Kidney tubule cell (primary cell): ENCODE measurements around the gene SLC38A3.
A peak's percentile ranks its signal among the peaks of the same experiment; 100 is the strongest.
"Not testable (repeated sequence)": the region's sequence is repeated elsewhere in the genome, so short reads cannot be mapped to it uniquely, and the experiment has no call there.

ENCODE experiments used
- DNase-seq: peaks from one replicate; pipeline ENCODE4 v3.0.0-alpha.2; 2018; ENCODE audit warnings: low spot score

SLC38A3 gene

DNA sequence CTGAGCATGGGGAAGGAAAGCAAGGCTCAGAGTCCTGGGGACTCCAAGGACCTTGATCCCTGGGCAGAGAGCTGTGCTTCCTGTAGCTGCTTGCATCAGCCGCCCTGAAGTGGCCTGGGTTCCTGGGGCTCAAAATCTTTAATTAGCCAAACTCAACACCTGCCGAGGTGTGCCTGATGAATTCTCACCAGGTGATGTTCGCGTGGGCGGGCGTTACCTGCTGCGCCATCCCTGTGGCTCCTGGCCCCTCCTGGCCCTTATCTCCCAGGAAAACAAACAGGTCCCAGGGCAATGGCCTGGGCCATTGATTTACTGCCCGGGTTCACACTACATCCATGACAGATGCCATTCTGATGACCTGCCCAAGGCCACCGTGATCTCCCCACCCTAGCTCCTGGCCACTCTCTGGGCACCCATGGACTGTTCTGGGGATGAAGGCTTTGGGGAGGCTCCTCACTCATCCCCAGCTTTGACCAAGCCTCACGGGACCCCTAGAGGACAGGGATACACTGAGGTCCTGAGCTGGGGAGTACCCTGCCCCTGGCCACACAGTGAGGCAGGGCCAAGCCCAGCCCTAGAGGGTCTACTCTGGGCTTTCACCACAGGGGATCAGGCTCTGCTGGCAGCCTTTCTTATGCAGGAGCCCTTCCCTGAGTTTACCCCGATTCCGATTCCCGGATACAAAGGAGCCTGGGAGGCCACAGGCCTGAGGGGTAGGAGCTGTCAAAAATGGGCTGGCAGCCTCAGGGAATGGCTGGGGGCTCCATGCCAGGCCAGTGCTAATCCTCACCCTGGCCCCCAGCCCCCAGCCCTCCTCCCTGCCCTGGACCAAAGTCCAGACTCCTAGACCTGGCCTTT is 5.7 kb downstream of the SLC38A3 start:
- no peak for DNase-seq

DNA sequence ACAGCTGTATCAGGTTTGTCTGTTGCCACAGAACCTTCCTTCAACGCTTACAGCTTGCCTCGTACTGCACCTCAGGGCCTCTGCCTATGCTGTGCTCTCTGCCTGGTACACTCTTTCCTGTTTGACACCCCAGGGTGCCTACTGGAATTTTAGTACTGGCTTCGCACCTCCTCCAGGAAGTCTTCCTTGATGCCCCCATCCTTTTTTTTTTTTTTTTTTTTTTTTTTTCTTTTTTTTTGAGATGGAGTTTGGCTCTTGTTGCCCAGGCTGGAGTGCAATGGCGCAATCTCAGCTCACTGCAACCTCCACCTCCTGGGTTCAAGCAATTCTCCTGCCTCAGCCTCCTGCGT is 6.3 kb downstream of the SLC38A3 start:
- not testable (repeated sequence) for DNase-seq

DNA sequence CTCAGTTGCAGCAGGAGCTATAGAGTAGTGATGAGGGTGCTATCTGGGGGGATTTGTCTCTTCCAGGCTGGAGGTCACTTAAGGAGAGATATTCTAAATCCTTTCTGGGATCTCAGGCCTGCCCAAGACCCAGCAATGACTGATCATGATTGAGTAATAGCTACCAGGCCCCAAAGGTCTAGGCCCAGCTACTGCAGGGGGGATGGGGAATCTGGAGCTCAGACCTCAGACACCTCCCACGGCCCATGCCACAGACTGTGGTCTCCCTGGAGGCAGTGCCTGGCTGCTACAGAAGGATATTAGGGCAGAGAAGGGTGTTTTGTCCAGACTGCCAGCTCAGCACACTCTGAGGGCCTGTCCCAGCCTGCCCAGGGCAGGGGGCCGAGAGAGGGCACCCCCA is 6.9 kb downstream of the SLC38A3 start:
- DNase-seq = peak; percentile 48

DNA sequence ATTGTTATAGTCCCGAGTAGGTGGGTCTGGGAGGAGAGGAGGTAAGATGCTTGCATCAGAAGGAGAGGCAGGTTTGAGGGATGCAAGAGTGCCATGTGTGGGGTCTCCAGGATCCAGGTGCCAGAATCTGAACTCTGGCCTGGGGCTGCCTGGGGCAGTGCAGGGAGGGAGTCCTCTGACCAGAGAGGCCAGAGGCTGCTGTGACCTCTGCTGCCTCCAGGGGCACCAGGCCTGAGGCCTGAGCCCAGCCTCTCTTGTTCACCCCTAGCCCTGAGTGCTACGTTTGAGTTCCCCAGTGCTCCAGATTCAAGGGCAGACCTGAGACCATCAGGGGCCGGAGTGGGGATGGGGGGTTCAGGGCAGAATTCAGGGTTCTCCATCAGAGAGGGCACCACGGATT is 7.4 kb downstream of the SLC38A3 start:
- DNase-seq = no peak

DNA sequence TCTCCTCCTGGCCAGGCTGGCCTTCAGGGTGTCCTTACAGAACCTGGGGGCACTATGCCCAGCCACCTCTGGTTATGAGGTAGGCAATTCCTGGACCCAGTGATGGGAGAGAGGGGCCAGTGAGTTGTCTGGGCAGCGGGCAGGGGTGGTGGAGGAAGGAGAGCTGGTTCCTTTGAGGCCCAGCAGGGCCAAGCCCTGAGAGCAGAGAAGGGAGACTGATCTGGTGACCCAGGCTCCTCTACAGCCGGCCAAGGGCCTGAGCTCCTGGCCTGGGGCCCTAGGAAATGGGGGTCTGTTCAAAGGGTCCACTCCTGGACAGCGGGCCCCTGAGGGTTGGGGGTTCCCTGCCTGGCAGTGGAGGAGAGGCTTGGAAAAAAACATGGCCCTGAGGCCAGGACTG is 7.9 kb downstream of the SLC38A3 start:
- DNase-seq = no peak

DNA sequence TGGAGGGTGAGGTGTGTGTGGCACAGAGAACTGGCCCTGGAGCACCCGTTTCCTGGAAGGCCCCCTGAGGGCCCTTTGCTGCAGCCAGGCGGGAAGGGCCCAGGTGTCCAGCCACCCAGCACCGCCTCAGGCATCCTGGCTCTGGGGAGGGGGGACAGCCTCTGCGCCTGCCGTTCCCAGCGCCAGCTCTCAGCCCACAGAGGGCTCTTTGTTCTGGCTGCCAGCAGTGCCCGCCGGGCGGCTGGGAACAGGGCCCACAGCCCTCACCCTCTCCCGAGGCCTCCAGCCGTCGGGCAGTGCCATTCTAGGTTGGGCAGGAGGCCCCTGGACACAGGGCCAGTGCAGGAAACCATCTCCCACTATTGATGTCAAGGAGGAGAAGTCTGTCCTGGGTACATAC is 8.3 kb downstream of the SLC38A3 start:
- DNase-seq = no peak

DNA sequence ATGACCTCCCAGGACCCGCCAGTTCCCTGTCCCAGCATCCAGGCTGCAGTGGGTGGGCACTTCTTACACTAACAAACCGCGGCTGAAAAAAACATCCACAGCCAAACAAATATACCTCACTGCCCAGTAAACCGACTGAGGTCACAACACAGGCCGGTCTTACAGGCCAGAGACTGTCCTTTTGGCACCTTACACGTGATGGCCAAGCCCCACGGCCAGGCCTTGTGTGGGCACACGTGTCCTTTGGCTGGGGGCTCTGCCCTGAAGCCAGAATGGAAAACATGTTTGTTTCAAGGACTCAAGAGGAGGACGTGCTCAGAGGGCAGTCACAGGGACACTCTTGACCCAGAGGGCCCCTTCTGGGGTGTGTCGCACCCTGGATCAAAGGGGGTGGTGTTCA is 9.8 kb downstream of the SLC38A3 start:
- no peak for DNase-seq

DNA sequence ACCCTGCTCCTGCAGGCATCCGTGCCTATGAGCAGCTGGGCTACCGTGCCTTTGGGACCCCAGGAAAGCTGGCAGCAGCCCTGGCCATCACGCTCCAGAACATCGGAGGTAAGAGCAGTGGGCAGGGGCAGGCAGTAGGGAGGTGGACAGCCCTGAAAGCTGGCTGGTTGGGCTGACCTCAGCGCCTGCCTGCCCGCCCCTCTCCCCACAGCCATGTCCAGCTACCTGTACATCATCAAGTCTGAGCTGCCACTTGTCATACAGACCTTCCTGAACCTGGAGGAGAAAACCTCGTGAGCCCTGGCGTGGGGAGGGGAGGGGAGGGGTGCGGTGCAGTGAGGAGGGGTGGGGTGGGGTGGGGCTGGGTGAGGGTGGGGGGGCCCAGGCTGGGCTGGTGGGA is 10.5 kb downstream of the SLC38A3 start:
- DNase-seq = no peak

DNA sequence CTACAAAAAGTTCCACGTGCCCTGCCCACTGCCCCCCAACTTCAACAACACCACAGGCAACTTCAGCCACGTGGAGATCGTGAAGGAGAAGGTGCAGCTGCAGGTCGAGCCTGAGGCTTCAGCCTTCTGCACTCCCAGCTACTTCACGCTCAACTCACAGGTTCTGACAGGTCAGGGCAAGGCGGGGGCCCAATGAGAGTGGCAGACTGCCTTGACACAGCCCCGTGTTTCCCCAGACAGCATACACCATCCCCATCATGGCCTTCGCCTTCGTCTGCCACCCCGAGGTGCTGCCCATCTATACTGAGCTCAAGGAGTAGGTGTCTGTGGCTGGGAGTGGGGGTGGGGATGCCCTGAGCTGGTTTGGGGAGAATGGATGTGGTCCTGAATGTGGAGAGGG is 12.6 kb downstream of the SLC38A3 start:
- DNase-seq = no peak

DNA sequence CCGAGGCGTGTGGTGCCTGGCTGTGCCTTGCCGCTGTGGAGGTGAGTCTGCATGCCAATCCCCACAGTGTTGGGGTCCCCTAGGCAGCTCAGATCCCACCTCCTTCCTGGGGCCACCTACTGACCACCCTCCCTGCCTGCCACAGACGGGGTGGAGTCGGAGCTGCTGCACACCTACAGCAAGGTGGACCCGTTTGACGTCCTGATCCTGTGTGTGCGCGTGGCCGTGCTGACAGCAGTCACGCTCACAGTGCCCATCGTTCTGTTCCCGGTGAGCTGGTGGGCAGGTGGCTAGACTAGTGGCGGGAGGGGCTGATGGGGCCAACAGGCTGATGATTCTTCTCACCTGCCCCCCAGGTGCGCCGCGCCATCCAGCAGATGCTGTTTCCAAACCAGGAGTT is 13.4 kb downstream of the SLC38A3 start:
- DNase-seq = no peak

DNA sequence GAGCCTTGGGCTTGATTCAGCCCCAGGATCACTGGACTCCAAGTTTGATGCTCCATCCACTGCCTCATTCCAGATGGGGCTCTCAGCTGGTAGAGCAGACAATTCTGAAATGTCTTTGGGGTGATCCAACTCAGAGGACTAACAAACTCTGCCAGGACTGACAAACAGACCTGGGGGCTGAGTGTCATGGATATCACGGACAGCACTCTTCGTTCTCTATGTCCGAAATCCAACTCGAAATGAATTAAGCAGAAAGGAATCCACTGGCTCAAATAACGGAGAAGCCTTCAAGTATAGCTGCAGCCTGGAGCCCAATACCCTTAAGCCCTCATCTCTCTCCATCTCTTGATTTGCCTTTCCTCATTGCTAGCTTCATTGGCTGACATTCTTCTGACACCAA is 14.2 kb downstream of the SLC38A3 start:
- no peak for DNase-seq

DNA sequence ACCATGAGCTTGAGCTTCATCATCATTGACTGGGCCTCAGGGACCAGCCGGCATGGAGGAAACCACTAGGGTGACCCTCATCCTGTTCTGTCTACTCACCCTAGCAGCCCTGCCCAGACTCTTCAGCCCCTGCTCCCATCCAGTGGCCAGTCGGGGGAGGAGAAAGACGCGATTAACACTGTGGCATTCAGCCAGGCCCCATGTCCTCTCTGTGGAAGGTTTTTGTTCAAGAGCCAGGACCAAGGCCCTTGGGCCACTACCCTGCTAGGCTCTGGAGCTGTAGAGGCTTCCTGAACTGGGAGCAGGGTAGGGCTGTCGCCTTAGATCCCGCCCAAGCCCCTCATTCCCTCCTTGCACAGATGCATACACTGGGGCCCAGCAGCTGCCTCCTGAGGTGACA is 15.0 kb downstream of the SLC38A3 start:
- DNase-seq = no peak

DNA sequence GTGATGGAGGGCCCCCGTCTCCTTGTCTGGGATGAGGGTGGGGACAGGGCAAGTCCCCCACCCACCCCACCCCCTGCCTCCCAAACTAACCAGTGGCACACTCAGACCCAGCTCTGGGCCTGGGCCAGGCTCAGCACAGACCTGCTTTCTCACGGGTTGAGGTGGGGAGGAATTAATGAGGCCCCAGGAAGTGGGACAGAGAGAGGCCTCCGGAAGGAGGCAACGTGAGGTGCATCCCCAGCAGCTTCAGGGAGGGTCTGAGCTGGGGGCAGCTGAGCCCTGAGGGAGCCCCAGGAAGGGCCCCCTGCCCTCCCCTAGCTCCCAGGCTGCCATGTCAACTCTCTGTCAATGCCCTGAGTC is 16.0 kb downstream of the SLC38A3 start:
- no peak for DNase-seq

DNA sequence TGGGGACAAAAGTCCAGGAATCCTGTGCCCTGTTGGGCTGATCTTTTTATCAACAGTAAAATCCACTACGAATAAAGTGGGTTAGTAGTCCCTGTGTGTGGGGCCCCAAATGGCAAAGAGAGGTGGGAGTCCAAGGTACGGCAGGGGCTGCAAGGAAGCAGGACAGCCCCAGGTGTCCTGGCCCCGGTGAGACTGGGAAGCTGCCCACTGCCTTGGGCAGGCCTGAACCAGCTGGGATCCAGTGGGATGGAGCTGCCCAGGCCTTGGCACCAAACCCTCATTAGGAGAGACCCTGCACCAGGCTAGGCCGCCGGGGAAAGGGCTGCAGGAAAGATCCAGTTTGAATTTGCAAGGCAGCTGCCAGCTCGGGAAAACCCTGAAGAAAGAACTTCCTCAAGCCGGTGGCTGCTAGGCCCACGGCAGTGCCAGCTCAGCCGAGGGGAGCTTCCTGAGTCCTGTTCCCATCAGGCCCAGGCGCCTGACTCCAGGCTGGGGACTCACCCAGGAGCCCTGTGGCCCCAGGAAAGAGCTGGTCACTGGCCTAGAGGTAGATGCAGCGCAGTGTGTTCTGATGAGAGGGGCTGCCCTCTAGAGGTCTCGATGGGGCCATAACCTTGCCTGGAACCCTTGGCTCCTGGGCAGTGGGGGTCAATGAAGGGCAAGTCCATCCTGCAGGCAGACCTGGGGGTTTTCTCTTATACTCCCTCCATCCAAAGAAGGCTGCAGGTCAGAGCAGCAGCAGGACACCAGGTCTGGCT is 16.5 kb downstream of the SLC38A3 start:
- no peak for DNase-seq

DNA sequence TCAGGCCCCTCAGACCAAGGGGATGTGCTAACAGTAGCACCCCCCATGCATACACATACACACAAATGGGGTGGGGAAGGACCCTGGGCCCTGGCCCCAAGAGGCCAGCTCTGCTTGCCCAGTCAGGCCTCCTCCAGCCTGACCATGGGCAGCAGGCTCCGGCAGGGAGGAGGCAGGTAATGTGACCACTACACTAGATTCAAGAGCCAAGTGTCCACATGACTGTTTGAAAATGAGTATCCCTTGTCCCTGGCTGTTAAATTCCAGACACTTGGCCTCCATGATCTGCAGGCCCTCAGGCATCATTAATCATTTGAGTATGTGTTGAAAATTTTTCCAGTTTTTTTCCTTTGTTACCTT is 17.1 kb downstream of the SLC38A3 start:
- DNase-seq = no peak

DNA sequence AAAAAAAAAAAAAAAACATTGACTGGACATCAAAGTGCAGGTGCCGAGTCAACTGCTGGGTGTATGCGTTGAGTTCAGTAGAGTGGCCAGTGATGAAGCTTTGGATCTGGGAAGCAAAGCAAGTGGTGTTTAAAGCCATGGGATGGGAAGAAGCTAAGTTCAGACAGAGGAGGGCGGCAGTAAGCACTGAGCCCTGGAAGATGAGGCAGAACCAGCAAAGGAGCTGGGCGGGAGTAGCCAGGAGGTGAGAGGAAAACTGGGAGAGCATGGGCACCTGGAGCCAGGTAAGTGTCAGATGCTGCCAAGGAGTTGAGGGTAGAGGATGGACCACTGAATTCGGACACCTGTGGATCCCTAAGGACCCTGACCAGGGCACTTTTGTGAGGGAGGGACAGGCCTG is 19.6 kb downstream of the SLC38A3 start:
- no peak for DNase-seq

DNA sequence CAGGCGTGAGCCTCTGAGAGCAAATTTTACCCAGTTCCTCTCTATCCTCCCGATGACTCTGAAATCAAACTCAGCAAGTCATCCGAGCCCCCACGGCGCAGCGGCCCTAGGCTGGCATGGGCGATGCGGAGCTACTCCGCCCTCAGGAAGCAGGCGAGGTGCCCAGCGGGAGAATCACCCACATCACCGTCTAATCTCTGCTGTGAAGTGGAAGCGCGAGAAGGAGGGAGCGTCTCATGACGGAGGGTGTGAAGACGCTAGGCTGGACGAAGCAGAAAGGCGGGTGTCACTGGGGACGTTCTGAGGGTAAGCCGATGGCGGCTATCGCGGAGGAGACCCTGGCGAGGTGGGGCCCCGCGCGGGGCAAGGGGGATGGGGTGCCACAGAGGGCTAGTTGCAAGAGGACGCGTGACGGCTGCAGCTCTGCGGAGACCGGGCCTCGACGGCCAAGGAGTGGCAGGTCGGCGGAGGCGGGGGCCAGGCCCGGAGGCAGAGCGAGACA is 21.9 kb downstream of the SLC38A3 start:
- DNase-seq = peak; percentile 49

DNA sequence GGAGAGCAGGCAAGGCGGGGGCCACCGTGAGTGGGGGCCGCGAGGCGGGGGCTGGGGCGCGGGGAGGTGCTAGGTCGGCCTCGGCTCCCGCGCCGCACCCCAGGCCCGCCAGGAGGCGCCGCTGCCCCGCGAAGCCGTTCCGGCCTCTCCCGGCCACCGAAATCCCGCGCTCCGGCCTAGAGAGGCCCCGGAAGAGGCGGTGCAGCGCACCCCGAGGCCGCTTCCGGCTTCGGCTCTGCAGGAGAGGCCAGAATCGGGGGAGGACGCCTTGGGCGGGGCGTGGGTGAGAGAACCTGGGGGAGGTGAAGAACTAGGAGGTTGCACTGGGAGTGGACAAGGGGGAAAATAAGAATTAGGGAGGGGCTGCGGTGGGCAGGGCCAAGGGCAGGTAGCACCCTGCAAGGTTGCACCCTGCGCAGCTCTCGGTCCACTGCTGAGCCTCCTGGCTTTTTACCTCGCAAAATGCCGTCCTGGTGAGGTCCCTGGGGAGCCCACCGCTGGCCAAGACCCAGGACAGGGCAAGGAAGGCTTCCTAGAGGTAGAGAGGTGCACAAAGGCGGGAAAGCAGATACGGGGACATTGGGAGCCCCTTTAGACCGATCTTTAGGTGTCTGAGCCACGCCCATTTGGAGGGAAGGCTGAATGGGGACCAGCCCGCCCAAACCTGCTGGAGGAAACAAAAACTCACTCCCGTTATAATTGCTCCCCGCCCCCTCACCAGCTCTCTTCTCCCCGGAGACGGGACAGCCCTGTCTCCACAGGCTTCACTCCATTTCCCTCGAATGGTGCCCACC is 22.5 kb downstream of the SLC38A3 start:
- peak; percentile 97 for DNase-seq

DNA sequence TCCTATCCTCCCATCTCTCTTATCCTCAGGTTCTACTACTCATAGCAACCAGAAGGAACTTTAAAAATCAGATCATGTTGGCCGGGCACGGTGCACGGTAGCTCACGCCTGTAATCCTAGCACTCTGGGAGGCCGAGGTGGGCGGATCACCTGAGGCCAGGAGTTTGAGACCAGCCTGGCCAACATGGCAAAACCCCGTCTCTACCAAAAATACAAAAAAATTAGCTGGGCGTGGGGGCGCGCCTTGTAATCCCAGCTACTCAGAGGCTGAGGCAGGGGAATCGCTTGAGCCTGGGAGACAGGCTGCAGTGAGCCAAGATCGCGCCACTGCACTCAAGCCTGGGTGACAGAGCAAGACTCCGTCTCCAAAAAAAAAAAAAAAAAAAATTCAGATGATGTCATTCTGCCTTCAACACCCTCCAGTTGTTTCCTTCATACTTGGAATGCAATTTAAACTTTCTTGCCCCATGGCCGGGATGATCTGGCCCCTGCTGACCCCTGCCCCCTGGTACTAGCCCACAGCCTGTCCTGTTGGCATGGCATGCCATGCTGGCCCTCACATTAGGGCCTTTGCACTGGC is 23.2 kb downstream of the SLC38A3 start:
- DNase-seq = peak; percentile 36

DNA sequence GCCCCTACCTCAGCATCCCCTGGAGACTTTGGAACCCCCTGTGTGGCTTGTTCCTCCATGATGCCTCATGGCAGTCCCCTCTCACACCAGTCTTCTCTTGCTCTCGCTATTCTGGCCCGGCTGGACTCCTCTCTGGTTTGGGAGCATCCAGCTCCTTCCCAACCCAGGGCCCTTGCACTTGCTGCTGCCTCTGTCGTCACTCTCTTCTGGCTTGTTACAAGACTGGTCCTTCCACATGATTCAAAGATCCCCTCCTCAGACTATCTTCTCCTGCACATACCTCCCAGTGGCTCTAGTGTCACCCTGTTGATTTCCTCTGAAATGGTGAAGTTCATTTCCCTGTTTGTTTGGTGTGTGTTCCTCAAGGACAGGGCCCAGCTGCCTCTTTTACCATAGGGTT is 24.4 kb downstream of the SLC38A3 start:
- DNase-seq = no peak

DNA sequence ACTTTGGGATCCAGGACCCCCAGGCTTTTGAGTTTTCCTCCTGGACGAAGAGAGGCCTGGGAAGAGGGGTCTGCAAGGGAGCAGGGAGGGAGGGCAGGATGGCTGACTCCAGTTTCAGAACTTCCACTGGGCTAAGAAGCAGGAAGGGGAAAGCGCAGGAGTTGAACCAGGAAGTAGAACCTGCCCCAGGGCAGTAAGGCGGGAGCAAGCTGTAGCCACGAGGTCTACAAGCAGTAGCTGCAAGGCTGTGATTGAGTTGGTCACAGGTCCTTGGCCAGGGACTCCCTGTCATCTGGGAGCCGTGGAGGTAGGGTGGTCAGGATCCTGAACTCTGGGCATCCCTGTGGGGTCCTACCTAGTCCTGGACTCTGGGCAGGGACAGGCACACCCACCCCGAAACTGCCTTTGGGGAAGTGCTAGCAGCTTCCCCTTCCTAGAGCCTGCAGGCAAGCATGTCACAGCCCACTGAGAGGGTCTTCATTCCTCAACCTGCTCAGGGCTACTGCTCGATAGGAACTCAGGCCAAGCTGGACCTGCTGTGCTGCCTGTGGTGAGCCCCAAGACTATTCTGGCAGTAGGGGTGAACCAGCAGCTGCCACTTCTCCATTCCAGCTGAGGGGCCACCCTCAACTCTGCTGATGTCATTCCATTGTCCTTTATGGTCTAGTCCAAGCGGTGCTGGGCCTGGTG is 25.2 kb downstream of the SLC38A3 start:
- no peak for DNase-seq

DNA sequence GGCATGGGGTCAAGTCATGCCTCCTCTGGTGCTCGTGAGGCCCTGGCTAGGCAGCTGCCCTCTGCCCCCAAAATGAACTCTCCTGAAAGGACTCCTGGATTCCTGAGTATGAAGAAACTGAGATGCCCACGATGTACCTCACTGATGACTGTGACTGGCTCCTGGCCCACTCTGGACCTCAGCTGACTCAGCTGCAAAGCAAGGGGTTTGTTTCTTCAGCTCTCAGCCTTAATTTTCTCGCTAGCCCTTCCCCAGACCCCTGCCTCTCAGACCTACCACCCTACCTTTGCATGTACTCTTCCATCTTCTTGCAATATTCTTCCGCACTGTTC is 25.7 kb downstream of the SLC38A3 start:
- DNase-seq = no peak
